Testis (tissue), 2 donors: ENCODE measurements around the gene IZUMO1R.

Experiments
- POLR2A ChIP-seq: fragments of 450-650 bp; IDR thresholded peaks from one replicate; pipeline ENCODE4 v1.6.1; 2017; ENCODE audit warnings: antibody characterized with exemption, mild to moderate bottlenecking, moderate library complexity
- TF ChIP-seq, protein P1 (sequence below), 3 experiments: fragments of 450-650 bp in 2 of 3; fragments of 200-600 bp in 1 of 3; sonication (generic) in 1 of 3; IDR thresholded peaks; one replicate each; pipeline ENCODE4 v1.5.1; 2016 to 2019; ENCODE audit warnings: antibody characterized with exemption in 3 of 3, mild to moderate bottlenecking in 2 of 3, moderate library complexity in 1 of 3

GRCh38 chr11:94325681-94326080 lies 21.3 kb downstream of the IZUMO1R start:
- TF ChIP-seq, protein P1, sequence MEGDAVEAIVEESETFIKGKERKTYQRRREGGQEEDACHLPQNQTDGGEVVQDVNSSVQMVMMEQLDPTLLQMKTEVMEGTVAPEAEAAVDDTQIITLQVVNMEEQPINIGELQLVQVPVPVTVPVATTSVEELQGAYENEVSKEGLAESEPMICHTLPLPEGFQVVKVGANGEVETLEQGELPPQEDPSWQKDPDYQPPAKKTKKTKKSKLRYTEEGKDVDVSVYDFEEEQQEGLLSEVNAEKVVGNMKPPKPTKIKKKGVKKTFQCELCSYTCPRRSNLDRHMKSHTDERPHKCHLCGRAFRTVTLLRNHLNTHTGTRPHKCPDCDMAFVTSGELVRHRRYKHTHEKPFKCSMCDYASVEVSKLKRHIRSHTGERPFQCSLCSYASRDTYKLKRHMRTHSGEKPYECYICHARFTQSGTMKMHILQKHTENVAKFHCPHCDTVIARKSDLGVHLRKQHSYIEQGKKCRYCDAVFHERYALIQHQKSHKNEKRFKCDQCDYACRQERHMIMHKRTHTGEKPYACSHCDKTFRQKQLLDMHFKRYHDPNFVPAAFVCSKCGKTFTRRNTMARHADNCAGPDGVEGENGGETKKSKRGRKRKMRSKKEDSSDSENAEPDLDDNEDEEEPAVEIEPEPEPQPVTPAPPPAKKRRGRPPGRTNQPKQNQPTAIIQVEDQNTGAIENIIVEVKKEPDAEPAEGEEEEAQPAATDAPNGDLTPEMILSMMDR (IDR thresholded peaks at IDR 0.05), result no peak
- TF ChIP-seq POLR2A, result no peak
